ENCODE results near the gene SHLD2. TPM values are rescaled to one million over a fixed set of nuclear protein-coding genes. Genes with fewer than 3 reads are reported as not detected.

SHLD2 gene
- total RNA-seq, 1 experiment from 2014 or later: 15.9 TPM

Other genes starting within 250 kb of the SHLD2 start
- 12.1 and 13.4 TPM in 2 replicates for gene MMRN2, start 137.6 kb upstream of the SHLD2 start, total RNA-seq (2021)
- gene SNCG, start 136.6 kb upstream of the SHLD2 start, total RNA-seq (2021): 99.4 and 144 TPM in 2 replicates
- gene ADIRF, start 126.7 kb upstream of the SHLD2 start, total RNA-seq (2021): 51.0 and 72.8 TPM in 2 replicates
- 8.2 and 11.4 TPM in 2 replicates for gene FAM25A, start 74.9 kb upstream of the SHLD2 start, total RNA-seq (2021)
- gene GLUD1, start 363 bp upstream of the SHLD2 start, total RNA-seq (2021): 93.0 and 105 TPM in 2 replicates
- gene NUTM2A, start 130.2 kb downstream of the SHLD2 start, total RNA-seq (2021): 0.48 and 1.5 TPM in 2 replicates